HEK293 (cell line): Measurements from ENCODE around the gene SLC4A8.

Experiments used
- ZNF426 ChIP-seq: fragments of 450-650 bp; formaldehyde crosslinking; IDR thresholded peaks from 2 replicates; pipeline ENCODE4 v1.5.1; 2017; ENCODE audit warnings: missing biosample characterization, missing genetic modification characterization, mild to moderate bottlenecking, inconsistent platforms, moderate library complexity
- ZNF530 ChIP-seq: fragments of 450-650 bp; formaldehyde crosslinking; IDR thresholded peaks from 2 replicates; pipeline ENCODE4 v1.5.1; 2016; ENCODE audit warnings: low read depth, missing biosample characterization, missing genetic modification characterization

DNA sequence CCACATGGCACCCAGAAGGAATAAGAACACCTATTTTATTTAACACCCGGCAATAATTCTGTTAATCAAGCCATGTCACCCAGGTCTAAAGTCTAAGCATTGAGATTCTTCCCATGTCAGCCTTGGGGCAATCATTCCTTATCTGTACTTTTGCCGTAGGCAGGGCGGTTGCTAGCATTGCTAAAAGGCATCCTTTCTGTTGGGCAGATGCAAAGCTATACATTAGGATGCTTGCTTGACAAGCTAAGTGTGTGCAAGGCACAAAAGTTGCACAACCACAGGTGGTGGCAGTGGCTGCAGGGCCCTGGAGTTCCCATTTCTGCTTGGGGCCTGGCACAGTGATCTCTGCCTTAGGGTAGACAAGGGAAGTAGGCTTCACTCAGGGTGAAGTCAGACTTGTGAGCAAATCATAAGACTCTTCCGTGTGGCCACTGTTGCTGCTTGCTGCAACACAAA lies 20.9 kb upstream of the SLC4A8 start:
- no peak for TF ChIP-seq ZNF530 (tag by site-specific recombination)
- TF ChIP-seq ZNF426: no peak
